KOPT-K1 (cell line): ENCODE data around the gene FAM170B.

ENCODE experiments used
- H3K27ac ChIP-seq: fragments of 200-600 bp; sonication (generic); 2 replicates; pipeline ENCODE4 v1.5.1; 2016; ENCODE audit warnings: antibody characterized with exemption, mild to moderate bottlenecking, low read depth, low read length; ENCODE audit not compliant: poor library complexity, severe bottlenecking
- H3K36me3 ChIP-seq: fragments of 200-600 bp; sonication (generic); 2 replicates; pipeline ENCODE4 v1.5.1; 2017; ENCODE audit warnings: antibody characterized with exemption, mild to moderate bottlenecking, low read length, moderate library complexity; ENCODE audit not compliant: insufficient read depth
- H3K9me3 ChIP-seq: fragments of 200-600 bp; sonication (generic); 2 replicates; pipeline ENCODE4 v1.5.1; 2017; ENCODE audit warnings: antibody characterized with exemption, low read length, mild to moderate bottlenecking; ENCODE audit not compliant: insufficient read depth, poor library complexity, severe bottlenecking

Gene FAM170B

GRCh38 chr10:49149881-49150280, 16.1 kb upstream of the FAM170B start:
- H3K9me3 ChIP-seq: peaks cover 4% of the 10 kb centered on the region
- no peaks in the 10 kb centered on the region for H3K36me3 ChIP-seq
- no peak overlapping the region for H3K27ac ChIP-seq

GRCh38 chr10:49144058-49144720, 10.4 kb upstream of the FAM170B start:
- Histone ChIP-seq H3K27ac (no peak overlapping the region), H3K36me3 (no peaks in the 10 kb centered on the region), H3K9me3 (peaks cover 4% of the 10 kb centered on the region)

GRCh38 chr10:49143249-49143648, 9.4 kb upstream of the FAM170B start:
- Histone ChIP-seq H3K27ac (no peak overlapping the region), H3K9me3 (peaks cover 4% of the 10 kb centered on the region), H3K36me3 (no peaks in the 10 kb centered on the region)

GRCh38 chr10:49141541-49142332, 7.9 kb upstream of the FAM170B start:
- Histone ChIP-seq H3K27ac (no peak overlapping the region), H3K36me3 (no peaks in the 10 kb centered on the region), H3K9me3 (peaks cover 2% of the 10 kb centered on the region)

GRCh38 chr10:49140304-49141177, 6.7 kb upstream of the FAM170B start:
- peaks cover 6% of the 10 kb centered on the region for H3K9me3 ChIP-seq
- no peaks in the 10 kb centered on the region for H3K36me3 ChIP-seq
- no peak overlapping the region for H3K27ac ChIP-seq

GRCh38 chr10:49139846-49140195, 6.0 kb upstream of the FAM170B start:
- Histone ChIP-seq H3K27ac (no peak overlapping the region), H3K36me3 (no peaks in the 10 kb centered on the region), H3K9me3 (peaks cover 6% of the 10 kb centered on the region)

- no peak overlapping the region for H3K27ac ChIP-seq
- peaks cover 6% of the 10 kb centered on the region for H3K9me3 ChIP-seq
- no peaks in the 10 kb centered on the region for H3K36me3 ChIP-seq
Measured at GRCh38 chr10:49139028-49139845, 5.4 kb upstream of the FAM170B start.

- peaks cover 6% of the 10 kb centered on the region for H3K9me3 ChIP-seq
- H3K27ac ChIP-seq: no peak overlapping the region
- H3K36me3 ChIP-seq: no peaks in the 10 kb centered on the region
Measured at GRCh38 chr10:49138361-49138891, 4.6 kb upstream of the FAM170B start.

GRCh38 chr10:49136525-49136924, 2.7 kb upstream of the FAM170B start:
- peaks cover 6% of the 10 kb centered on the region for H3K9me3 ChIP-seq
- H3K36me3 ChIP-seq: no peaks in the 10 kb centered on the region
- H3K27ac ChIP-seq: no peak overlapping the region

- H3K9me3 ChIP-seq: peaks cover 6% of the 10 kb centered on the region
- no peak overlapping the region for H3K27ac ChIP-seq
- no peaks in the 10 kb centered on the region for H3K36me3 ChIP-seq
Measured at GRCh38 chr10:49135575-49136313, 1.9 kb upstream of the FAM170B start.

- no peaks in the 10 kb centered on the region for H3K36me3 ChIP-seq
- no peak overlapping the region for H3K27ac ChIP-seq
- peaks cover 6% of the 10 kb centered on the region for H3K9me3 ChIP-seq
Measured at GRCh38 chr10:49134327-49134726, 506 bp upstream of the FAM170B start.

- H3K36me3 ChIP-seq: no peaks in the 10 kb centered on the region
Measured at GRCh38 chr10:49132362-49132737, 1.5 kb downstream of the FAM170B start.

GRCh38 chr10:49131507-49132361, 2.1 kb downstream of the FAM170B start:
- Histone ChIP-seq H3K27ac (no peak overlapping the region), H3K36me3 (no peaks in the 10 kb centered on the region), H3K9me3 (peaks cover 5% of the 10 kb centered on the region)

More at GRCh38 chr10:49132362-49132737, 1.5 kb downstream of the FAM170B start:
- Histone ChIP-seq H3K9me3 (peaks cover 6% of the 10 kb centered on the region), H3K27ac (no peak overlapping the region)
